HCT116 (cell line): ENCODE measurements around the gene MYOZ2. TPM values are rescaled to one million over a fixed set of nuclear protein-coding genes. Genes with fewer than 3 reads are reported as not detected.

Experiments
- ATAC-seq: fragments of 200-7000 bp; cut with Tn5 transposase; 2 replicates; pipeline ENCODE4 v1.9.1; 2020; ENCODE audit warnings: mild to moderate bottlenecking, moderate library complexity
- BruUV-seq: library from RNA; stranded (reverse); fragments of 400-500 nt; replicated peaks from 2 replicates; lab custom pipeline; 2021; lab: Mats Ljungman, UMichigan
- CTCF ChIA-PET: fragments of 300-600 bp; sonication (Branson Sonifier 250); formaldehyde crosslinking; loops from one replicate; lab custom pipeline; 2021; ENCODE audit warnings: antibody characterized with exemption; lab: Charles Lee
- POLR2A ChIA-PET: fragments of 300-600, 350-600 bp; sonication (Branson Sonifier 250); formaldehyde crosslinking; loops from one replicate; lab custom pipeline; 2021; ENCODE audit warnings: antibody characterized with exemption; lab: Charles Lee
- RAD21 ChIA-PET, 2 experiments: fragments of 300-600 bp; sonication (Branson Sonifier 250); formaldehyde crosslinking; loops; one replicate each; lab custom pipeline; 2023; ENCODE audit warnings: low total read pairs in 2 of 2; ENCODE audit not compliant: uncharacterized antibody in 2 of 2, unreplicated experiment in 2 of 2, low non-redundant PET in 1 of 2; lab: Charles Lee
- DNase-seq: peaks from one replicate; pipeline ENCODE4 v3.0.0-alpha.2; 2010; ENCODE audit warnings: low read depth, low spot score
- H2AFZ ChIP-seq: fragments of 200-600 bp; shearing (Covaris generic), sonication (generic); 2 replicates; pipeline ENCODE4 v1.6.1; 2017; ENCODE audit warnings: low read depth, mixed run types, mixed read lengths, antibody characterized with exemption, low read length; ENCODE audit not compliant: poor library complexity, severe bottlenecking
- H3K27ac ChIP-seq: 2 replicates; pipeline ENCODE4 v1.5.1; 2012; ENCODE audit warnings: low read depth, low read length
- H3K27me3 ChIP-seq: fragments of 200-600 bp; sonication (generic); 2 replicates; pipeline ENCODE4 v1.6.1; 2016; ENCODE audit warnings: mixed run types, low read length, mixed read lengths; ENCODE audit not compliant: insufficient read depth
- H3K36me3 ChIP-seq, 2 experiments: fragments of 200-500 bp in 1 of 2; fragments of 200-600 bp in 1 of 2; sonication (Bioruptor generic) in 1 of 2; sonication (generic) in 1 of 2; 2 replicates each; pipeline versions ENCODE4 v1.5.1 to v1.6.1; 2014 to 2016; ENCODE audit warnings: low read length in 2 of 2, inconsistent platforms in 1 of 2, mixed read lengths in 1 of 2, mixed run types in 1 of 2; ENCODE audit not compliant: insufficient read depth in 2 of 2, control insufficient read depth in 1 of 2
- H3K4me1 ChIP-seq, 2 experiments: fragments of 200-600 bp in 1 of 2; sonication (generic) in 1 of 2; 2 replicates each; pipeline versions ENCODE4 v1.5.1 to v1.6.1; 2012 to 2017; ENCODE audit warnings: low read length in 2 of 2, inconsistent platforms in 1 of 2, mild to moderate bottlenecking in 1 of 2, mixed read lengths in 1 of 2, mixed run types in 1 of 2, moderate library complexity in 1 of 2; ENCODE audit not compliant: insufficient read depth in 2 of 2, control insufficient read depth in 1 of 2
- H3K4me2 ChIP-seq: fragments of 200-600 bp; sonication (generic); 2 replicates; pipeline ENCODE4 v1.6.1; 2017; ENCODE audit warnings: mixed run types, low read length, mixed read lengths
- H3K4me3 ChIP-seq, 2 experiments: fragments of 200-600 bp in 1 of 2; sonication (generic) in 1 of 2; replicated peaks in 1 of 2; 2 replicates each; pipeline ENCODE4 v1.5.1; 2011 to 2016; ENCODE audit warnings: low read length in 2 of 2, control low read depth in 1 of 2, low read depth in 1 of 2, mild to moderate bottlenecking in 1 of 2, mixed read lengths in 1 of 2, mixed run types in 1 of 2
- H3K79me2 ChIP-seq: fragments of 200-600 bp; sonication (generic); 2 replicates; pipeline ENCODE4 v1.6.1; 2017; ENCODE audit warnings: mild to moderate bottlenecking, mixed run types, low read length, moderate library complexity, mixed read lengths; ENCODE audit not compliant: insufficient read depth
- H3K9ac ChIP-seq: fragments of 200-600 bp; sonication (generic); 2 replicates; pipeline ENCODE4 v1.6.1; 2016; ENCODE audit warnings: low read length, mixed read lengths
- H3K9me2 ChIP-seq: fragments of 200-600 bp; sonication (generic), shearing (Covaris generic); 2 replicates; pipeline ENCODE4 v1.6.1; 2017; ENCODE audit warnings: mixed run types, mild to moderate bottlenecking, moderate library complexity; ENCODE audit not compliant: insufficient read depth
- H3K9me3 ChIP-seq, 2 experiments: fragments of 200-500 bp in 1 of 2; fragments of 200-600 bp in 1 of 2; sonication (Bioruptor generic) in 1 of 2; sonication (generic) in 1 of 2; 2 replicates each; pipeline ENCODE4 v1.6.1; 2014 to 2017; ENCODE audit warnings: low read length in 2 of 2, mixed read lengths in 2 of 2, inconsistent platforms in 1 of 2, low read depth in 1 of 2, mild to moderate bottlenecking in 1 of 2, mixed run types in 1 of 2, moderate library complexity in 1 of 2; ENCODE audit not compliant: control insufficient read depth in 1 of 2, insufficient read depth in 1 of 2
- H4K20me1 ChIP-seq: fragments of 200-600 bp; sonication (generic), shearing (Covaris generic); 2 replicates; pipeline ENCODE4 v1.6.1; 2017; ENCODE audit warnings: mixed run types, mild to moderate bottlenecking, moderate library complexity; ENCODE audit not compliant: insufficient read depth
- CBX3 ChIP-seq: IDR thresholded peaks from 2 replicates; pipeline ENCODE4 v1.6.1; 2012; ENCODE audit warnings: low read depth
- CEBPB ChIP-seq: IDR thresholded peaks from 2 replicates; pipeline ENCODE4 v1.6.1; 2012; ENCODE audit warnings: low read depth
- EGR1 ChIP-seq: IDR thresholded peaks from 2 replicates; pipeline ENCODE4 v1.6.1; 2012; ENCODE audit warnings: low read depth
- ELF1 ChIP-seq: IDR thresholded peaks from 2 replicates; pipeline ENCODE4 v1.6.1; 2012; ENCODE audit warnings: low read depth, borderline replicate concordance
- EZH2 ChIP-seq: fragments of 200-600 bp; sonication (generic); IDR thresholded peaks from 2 replicates; pipeline ENCODE4 v1.6.1; 2017; ENCODE audit warnings: antibody characterized with exemption, mixed run types
- FOSL1 ChIP-seq: IDR thresholded peaks from 2 replicates; pipeline ENCODE4 v1.6.1; 2012; ENCODE audit warnings: low read depth
- JUND ChIP-seq: IDR thresholded peaks from 2 replicates; pipeline ENCODE4 v1.6.1; 2012
- POLR2A ChIP-seq: IDR thresholded peaks from 2 replicates; pipeline ENCODE4 v1.7.0; 2011; ENCODE audit warnings: borderline replicate concordance; ENCODE audit not compliant: insufficient read depth, insufficient read length; ENCODE audit errors: extremely low read depth
- POLR2AphosphoS5 ChIP-seq: IDR thresholded peaks from 2 replicates; pipeline ENCODE4 v1.6.1; 2011; ENCODE audit warnings: mild to moderate bottlenecking, low read depth, low read length, moderate library complexity
- RAD21 ChIP-seq: IDR thresholded peaks from 2 replicates; pipeline ENCODE4 v1.6.1; 2012; ENCODE audit warnings: low read depth, mild to moderate bottlenecking
- SP1 ChIP-seq: IDR thresholded peaks from 2 replicates; pipeline ENCODE4 v1.6.1; 2012; ENCODE audit warnings: low read depth
- SRF ChIP-seq: IDR thresholded peaks from 2 replicates; pipeline ENCODE4 v1.6.1; 2012; ENCODE audit warnings: low read depth
- TCF7L2 ChIP-seq: IDR thresholded peaks from 2 replicates; pipeline ENCODE4 v1.7.0; 2011; ENCODE audit warnings: borderline replicate concordance, inconsistent platforms; ENCODE audit not compliant: insufficient read depth, insufficient read length; ENCODE audit errors: extremely low read depth
- YY1 ChIP-seq: IDR thresholded peaks from 2 replicates; pipeline ENCODE4 v1.6.1; 2011; ENCODE audit warnings: low read length, low read depth, moderate library complexity, mild to moderate bottlenecking; ENCODE audit not compliant: insufficient replicate concordance; ENCODE audit errors: extremely low read depth
- ZFX ChIP-seq: fragments of 450-650 bp; IDR thresholded peaks from 2 replicates; pipeline ENCODE4 v1.6.1; 2017
- intact Hi-C: fragments of 100-400 bp; cut with micrococcal nuclease; formaldehyde crosslinking; loops from 2 replicates; pipeline ENCODE4 v1.10.0; 2022
- total RNA-seq: library from RNA; stranded (reverse); gene quantifications from one replicate; pipeline ENCODE4 v1.2.1, GENCODE V29; 2021; ENCODE audit not compliant: unreplicated experiment
- TF ChIP-seq, protein P1 (sequence below): IDR thresholded peaks from 2 replicates; pipeline ENCODE4 v1.6.1; 2012
- TF ChIP-seq, protein P2 (sequence below): IDR thresholded peaks from 2 replicates; pipeline ENCODE4 v1.6.1; 2012; ENCODE audit warnings: low read depth
- TF ChIP-seq, protein P3 (sequence below), 3 experiments: fragments of 200-600 bp in 1 of 3; sonication (generic) in 1 of 3; IDR thresholded peaks in 2 of 3; conservative IDR thresholded peaks in 1 of 3; 2 replicates each; pipeline ENCODE4 v1.5.1; 2012 to 2017; ENCODE audit warnings: low read depth in 2 of 3, low read length in 2 of 3, antibody characterized with exemption in 1 of 3, borderline replicate concordance in 1 of 3, control low read depth in 1 of 3, mild to moderate bottlenecking in 1 of 3, mixed read lengths in 1 of 3, mixed run types in 1 of 3, moderate library complexity in 1 of 3; ENCODE audit not compliant: insufficient read depth in 1 of 3
- TF ChIP-seq, protein P4 (sequence below): IDR thresholded peaks from 2 replicates; pipeline ENCODE4 v1.6.1; 2012

Gene MYOZ2
- total RNA-seq, 1 experiment from 2014 or later, result not detected

DNA sequence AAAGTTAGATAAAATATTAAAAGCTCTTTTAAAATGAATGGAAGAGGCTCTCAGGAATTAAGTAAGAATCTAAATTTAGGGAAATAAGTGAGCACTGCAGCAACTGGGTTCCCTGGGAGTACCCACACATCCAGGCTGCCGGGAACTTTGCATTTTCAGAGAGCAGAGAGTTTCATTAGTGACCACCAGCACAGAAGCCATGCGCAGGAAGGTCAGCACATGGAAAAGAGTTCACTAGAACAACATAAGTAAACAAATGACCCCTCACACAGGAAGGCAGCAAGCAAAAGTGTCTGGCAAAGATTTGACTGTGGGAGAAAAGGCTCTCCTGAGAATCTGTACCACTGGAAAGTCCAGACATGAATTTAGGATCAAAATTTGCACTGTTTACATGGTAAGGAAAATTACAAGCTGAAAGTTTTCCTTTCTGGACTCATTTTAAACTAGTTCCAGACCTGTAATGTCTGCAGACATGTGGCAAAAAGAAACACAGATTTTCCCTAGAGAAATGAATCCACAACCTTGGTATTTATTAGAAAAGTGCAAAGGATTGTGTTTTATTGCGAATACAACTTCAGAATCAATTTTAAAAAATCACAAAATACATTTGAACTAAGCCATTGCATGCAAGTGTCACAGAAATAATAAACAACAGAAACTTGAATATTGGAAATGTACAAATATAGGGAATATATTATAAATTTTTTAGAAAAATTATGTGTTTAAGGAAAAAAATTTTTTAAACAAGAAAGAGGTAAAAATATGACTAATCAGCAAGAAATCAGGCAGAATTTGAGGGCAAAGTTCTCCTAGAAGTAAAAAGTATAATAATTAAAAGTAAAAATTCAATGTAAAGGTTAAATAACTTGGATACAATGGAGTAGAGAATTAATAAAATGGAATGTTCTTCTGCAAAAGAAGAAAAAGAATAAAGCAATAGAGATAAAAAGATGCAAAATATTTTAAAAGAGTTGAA is 18.4 kb upstream of the MYOZ2 start:
- Histone ChIP-seq H3K9ac (no peak overlapping the region), H3K4me1 (peaks cover 3 to 10% of the 10 kb centered on the region in 2 experiments; a peak in 3 of 4 replicates), H3K9me3 (no peaks in the 10 kb centered on the region), H3K27ac (no peak overlapping the region), H3K4me2 (no peak overlapping the region), H3K79me2 (no peaks in the 10 kb centered on the region), H3K9me2 (no peaks in the 10 kb centered on the region; the same call in 1 of the 2 replicates), H3K4me3 (no peak overlapping the region), H3K27me3 (no peaks in the 10 kb centered on the region), H4K20me1 (no peaks in the 10 kb centered on the region), H2AFZ (peak overlapping the region; percentile 62), H3K36me3 (no peaks in the 10 kb centered on the region)
- BruUV-seq, result no TSS peak
- no peak for ATAC-seq
- ChIA-PET CTCF (no interaction called here), RAD21 (no interaction called here), POLR2A (no interaction called here)
- intact Hi-C loops, result no loop called here
- no peak for DNase-seq
- TF ChIP-seq POLR2AphosphoS5, result no peak
- TF ChIP-seq FOSL1, result no peak
- TF ChIP-seq, protein P1, sequence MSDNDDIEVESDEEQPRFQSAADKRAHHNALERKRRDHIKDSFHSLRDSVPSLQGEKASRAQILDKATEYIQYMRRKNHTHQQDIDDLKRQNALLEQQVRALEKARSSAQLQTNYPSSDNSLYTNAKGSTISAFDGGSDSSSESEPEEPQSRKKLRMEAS, result no peak
- TF ChIP-seq, protein P2, sequence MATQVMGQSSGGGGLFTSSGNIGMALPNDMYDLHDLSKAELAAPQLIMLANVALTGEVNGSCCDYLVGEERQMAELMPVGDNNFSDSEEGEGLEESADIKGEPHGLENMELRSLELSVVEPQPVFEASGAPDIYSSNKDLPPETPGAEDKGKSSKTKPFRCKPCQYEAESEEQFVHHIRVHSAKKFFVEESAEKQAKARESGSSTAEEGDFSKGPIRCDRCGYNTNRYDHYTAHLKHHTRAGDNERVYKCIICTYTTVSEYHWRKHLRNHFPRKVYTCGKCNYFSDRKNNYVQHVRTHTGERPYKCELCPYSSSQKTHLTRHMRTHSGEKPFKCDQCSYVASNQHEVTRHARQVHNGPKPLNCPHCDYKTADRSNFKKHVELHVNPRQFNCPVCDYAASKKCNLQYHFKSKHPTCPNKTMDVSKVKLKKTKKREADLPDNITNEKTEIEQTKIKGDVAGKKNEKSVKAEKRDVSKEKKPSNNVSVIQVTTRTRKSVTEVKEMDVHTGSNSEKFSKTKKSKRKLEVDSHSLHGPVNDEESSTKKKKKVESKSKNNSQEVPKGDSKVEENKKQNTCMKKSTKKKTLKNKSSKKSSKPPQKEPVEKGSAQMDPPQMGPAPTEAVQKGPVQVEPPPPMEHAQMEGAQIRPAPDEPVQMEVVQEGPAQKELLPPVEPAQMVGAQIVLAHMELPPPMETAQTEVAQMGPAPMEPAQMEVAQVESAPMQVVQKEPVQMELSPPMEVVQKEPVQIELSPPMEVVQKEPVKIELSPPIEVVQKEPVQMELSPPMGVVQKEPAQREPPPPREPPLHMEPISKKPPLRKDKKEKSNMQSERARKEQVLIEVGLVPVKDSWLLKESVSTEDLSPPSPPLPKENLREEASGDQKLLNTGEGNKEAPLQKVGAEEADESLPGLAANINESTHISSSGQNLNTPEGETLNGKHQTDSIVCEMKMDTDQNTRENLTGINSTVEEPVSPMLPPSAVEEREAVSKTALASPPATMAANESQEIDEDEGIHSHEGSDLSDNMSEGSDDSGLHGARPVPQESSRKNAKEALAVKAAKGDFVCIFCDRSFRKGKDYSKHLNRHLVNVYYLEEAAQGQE, result no peak
- TF ChIP-seq EZH2, result no peak
- TF ChIP-seq JUND, result no peak
- no peak for TF ChIP-seq POLR2A
- no peak for TF ChIP-seq ELF1
- TF ChIP-seq TCF7L2, result no peak
- no peak for TF ChIP-seq YY1
- no peak for TF ChIP-seq EGR1
- TF ChIP-seq ZFX, result no peak
- TF ChIP-seq, protein P3, sequence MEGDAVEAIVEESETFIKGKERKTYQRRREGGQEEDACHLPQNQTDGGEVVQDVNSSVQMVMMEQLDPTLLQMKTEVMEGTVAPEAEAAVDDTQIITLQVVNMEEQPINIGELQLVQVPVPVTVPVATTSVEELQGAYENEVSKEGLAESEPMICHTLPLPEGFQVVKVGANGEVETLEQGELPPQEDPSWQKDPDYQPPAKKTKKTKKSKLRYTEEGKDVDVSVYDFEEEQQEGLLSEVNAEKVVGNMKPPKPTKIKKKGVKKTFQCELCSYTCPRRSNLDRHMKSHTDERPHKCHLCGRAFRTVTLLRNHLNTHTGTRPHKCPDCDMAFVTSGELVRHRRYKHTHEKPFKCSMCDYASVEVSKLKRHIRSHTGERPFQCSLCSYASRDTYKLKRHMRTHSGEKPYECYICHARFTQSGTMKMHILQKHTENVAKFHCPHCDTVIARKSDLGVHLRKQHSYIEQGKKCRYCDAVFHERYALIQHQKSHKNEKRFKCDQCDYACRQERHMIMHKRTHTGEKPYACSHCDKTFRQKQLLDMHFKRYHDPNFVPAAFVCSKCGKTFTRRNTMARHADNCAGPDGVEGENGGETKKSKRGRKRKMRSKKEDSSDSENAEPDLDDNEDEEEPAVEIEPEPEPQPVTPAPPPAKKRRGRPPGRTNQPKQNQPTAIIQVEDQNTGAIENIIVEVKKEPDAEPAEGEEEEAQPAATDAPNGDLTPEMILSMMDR (IDR thresholded peaks at IDR 0.05 in 2 of 3, conservative IDR thresholded peaks at IDR 0.05 in 1 of 3; ENCODE audit: borderline replicate concordance in 1 of 3, insufficient read depth in 1 of 3, low read depth in 2 of 3, low read length in 2 of 3), result no peak
- no peak for TF ChIP-seq CBX3
- TF ChIP-seq RAD21, result no peak
- TF ChIP-seq, protein P4, sequence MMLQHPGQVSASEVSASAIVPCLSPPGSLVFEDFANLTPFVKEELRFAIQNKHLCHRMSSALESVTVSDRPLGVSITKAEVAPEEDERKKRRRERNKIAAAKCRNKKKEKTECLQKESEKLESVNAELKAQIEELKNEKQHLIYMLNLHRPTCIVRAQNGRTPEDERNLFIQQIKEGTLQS, result no peak
- no peak for TF ChIP-seq SP1
- TF ChIP-seq SRF, result no peak
- no peak for TF ChIP-seq CEBPB
